ENCODE results near the gene ADCK2.

DNA sequence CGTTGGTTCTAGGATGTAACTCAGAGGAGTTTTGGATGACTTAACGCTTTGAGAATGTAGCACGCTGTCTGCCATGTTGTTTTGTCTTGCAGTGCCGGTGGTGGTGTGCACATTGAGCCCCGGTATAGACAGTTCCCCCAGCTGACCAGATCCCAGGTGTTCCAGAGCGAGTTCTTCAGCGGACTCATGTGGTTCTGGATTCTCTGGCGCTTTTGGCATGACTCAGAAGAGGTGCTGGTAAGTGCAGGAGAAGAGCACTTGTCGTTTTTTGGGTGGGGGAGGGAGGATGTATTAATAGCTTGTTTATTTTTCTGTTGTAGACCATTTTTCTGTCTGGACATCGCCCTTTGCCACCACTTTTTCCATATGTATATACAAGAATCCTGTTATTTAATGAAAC lies 30.0 kb downstream of the ADCK2 start:
- TF ChIP-seq, protein P1, sequence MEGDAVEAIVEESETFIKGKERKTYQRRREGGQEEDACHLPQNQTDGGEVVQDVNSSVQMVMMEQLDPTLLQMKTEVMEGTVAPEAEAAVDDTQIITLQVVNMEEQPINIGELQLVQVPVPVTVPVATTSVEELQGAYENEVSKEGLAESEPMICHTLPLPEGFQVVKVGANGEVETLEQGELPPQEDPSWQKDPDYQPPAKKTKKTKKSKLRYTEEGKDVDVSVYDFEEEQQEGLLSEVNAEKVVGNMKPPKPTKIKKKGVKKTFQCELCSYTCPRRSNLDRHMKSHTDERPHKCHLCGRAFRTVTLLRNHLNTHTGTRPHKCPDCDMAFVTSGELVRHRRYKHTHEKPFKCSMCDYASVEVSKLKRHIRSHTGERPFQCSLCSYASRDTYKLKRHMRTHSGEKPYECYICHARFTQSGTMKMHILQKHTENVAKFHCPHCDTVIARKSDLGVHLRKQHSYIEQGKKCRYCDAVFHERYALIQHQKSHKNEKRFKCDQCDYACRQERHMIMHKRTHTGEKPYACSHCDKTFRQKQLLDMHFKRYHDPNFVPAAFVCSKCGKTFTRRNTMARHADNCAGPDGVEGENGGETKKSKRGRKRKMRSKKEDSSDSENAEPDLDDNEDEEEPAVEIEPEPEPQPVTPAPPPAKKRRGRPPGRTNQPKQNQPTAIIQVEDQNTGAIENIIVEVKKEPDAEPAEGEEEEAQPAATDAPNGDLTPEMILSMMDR (conservative IDR thresholded peaks at IDR 0.05; ENCODE audit: low read depth, low read length), result no peak
- TF ChIP-seq EZH2 (IDR thresholded peaks at IDR 0.05; ENCODE audit: borderline replicate concordance, low read depth, low read length, poor library complexity, severe bottlenecking), result no peak

Measured in A673 (cell line).